GM23338 (cell line): ENCODE data around the gene LRCH4.

Experiments used
- CREB1 ChIP-seq: fragments of 250-450 bp; sonication (Bioruptor Pico); IDR thresholded peaks from 2 replicates; pipeline ENCODE4 v1.5.0; 2020; ENCODE audit warnings: low read depth, mild to moderate bottlenecking, moderate library complexity
- EZH2 ChIP-seq: fragments of 200-600 bp; sonication (generic); IDR thresholded peaks from one replicate; pipeline ENCODE4 v1.8.0; 2017; ENCODE audit warnings: antibody characterized with exemption, mild to moderate bottlenecking, low read depth; ENCODE audit not compliant: unreplicated experiment
- EZH2phosphoT487 ChIP-seq: fragments of 200-600 bp; sonication (generic); IDR thresholded peaks from one replicate; pipeline ENCODE4 v1.8.1; 2018; ENCODE audit warnings: antibody characterized with exemption; ENCODE audit not compliant: unreplicated experiment
- NANOG ChIP-seq: IDR thresholded peaks from 2 replicates; pipeline ENCODE4 v1.6.1; 2016; ENCODE audit warnings: antibody characterized with exemption, borderline replicate concordance
- POLR2AphosphoS5 ChIP-seq: IDR thresholded peaks from 2 replicates; pipeline ENCODE4 v1.6.1; 2016; ENCODE audit warnings: antibody characterized with exemption, low read depth
- TF ChIP-seq, protein P1 (sequence below), 2 experiments: fragments of 200-600 bp in 1 of 2; sonication (generic) in 1 of 2; conservative IDR thresholded peaks; 2 replicates each; pipeline versions ENCODE4 v1.5.1 to v1.6.1; 2016 to 2017; ENCODE audit warnings: antibody characterized with exemption in 2 of 2, low read depth in 2 of 2, mild to moderate bottlenecking in 2 of 2, moderate library complexity in 1 of 2
- TF ChIP-seq, protein P2 (sequence below): IDR thresholded peaks from 2 replicates; pipeline ENCODE4 v1.6.1; 2016; ENCODE audit warnings: antibody characterized with exemption
- TF ChIP-seq, protein P3 (sequence below): IDR thresholded peaks from one replicate; pipeline ENCODE4 v1.6.1; 2018; ENCODE audit warnings: antibody characterized with exemption; ENCODE audit not compliant: unreplicated experiment

DNA sequence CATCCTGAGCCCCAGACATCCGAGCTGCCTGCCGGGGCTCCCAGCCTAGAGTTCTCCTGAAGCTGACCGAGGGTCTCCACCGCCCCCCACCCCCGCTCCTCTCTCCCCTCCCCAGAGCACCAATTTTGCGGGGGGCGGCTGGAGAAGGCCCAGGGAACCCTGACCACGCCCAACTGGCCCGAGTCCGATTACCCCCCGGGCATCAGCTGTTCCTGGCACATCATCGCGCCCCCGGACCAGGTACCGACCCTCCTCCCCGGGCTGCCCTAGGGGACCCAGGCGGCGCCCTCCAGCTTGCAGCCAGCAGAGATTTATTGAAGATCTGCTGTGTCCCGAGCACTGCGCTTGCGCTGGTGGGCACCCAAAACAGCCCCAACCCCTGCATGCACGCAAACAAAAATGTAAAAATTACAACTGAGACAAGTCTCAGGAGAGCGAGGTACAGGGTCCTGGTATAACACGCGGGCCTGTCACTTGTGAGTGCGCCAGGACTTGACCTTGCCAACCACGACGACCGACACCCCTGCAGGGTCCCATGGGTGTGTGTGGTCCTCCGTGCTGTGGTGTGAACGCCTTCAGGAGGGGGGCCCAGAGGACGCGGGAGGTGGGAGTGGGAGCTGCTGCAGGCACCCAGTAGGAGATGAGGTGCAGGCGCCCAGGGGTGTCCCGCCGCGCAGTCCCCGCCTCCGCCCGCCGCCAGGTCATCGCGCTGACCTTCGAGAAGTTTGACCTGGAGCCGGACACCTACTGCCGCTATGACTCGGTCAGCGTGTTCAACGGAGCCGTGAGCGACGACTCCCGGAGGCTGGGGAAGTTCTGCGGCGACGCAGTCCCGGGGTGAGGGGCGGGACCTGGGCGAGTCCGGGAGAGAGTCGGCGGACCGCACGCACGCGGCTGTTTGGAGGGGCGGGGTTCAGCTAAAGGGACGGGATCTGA lies 19.3 kb upstream of the LRCH4 start:
- no peak for TF ChIP-seq EZH2phosphoT487
- TF ChIP-seq POLR2AphosphoS5: peak; percentile 39; the same call in 1 of the 2 replicates
- TF ChIP-seq, protein P1, sequence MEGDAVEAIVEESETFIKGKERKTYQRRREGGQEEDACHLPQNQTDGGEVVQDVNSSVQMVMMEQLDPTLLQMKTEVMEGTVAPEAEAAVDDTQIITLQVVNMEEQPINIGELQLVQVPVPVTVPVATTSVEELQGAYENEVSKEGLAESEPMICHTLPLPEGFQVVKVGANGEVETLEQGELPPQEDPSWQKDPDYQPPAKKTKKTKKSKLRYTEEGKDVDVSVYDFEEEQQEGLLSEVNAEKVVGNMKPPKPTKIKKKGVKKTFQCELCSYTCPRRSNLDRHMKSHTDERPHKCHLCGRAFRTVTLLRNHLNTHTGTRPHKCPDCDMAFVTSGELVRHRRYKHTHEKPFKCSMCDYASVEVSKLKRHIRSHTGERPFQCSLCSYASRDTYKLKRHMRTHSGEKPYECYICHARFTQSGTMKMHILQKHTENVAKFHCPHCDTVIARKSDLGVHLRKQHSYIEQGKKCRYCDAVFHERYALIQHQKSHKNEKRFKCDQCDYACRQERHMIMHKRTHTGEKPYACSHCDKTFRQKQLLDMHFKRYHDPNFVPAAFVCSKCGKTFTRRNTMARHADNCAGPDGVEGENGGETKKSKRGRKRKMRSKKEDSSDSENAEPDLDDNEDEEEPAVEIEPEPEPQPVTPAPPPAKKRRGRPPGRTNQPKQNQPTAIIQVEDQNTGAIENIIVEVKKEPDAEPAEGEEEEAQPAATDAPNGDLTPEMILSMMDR (conservative IDR thresholded peaks at IDR 0.05; ENCODE audit: low read depth in 2 of 2): no peak
- TF ChIP-seq NANOG: no peak
- TF ChIP-seq, protein P2, sequence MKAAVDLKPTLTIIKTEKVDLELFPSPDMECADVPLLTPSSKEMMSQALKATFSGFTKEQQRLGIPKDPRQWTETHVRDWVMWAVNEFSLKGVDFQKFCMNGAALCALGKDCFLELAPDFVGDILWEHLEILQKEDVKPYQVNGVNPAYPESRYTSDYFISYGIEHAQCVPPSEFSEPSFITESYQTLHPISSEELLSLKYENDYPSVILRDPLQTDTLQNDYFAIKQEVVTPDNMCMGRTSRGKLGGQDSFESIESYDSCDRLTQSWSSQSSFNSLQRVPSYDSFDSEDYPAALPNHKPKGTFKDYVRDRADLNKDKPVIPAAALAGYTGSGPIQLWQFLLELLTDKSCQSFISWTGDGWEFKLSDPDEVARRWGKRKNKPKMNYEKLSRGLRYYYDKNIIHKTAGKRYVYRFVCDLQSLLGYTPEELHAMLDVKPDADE: no peak
- no peak for TF ChIP-seq CREB1 (CRISPR knock-in tag)
- no peak for TF ChIP-seq EZH2
- TF ChIP-seq, protein P3, sequence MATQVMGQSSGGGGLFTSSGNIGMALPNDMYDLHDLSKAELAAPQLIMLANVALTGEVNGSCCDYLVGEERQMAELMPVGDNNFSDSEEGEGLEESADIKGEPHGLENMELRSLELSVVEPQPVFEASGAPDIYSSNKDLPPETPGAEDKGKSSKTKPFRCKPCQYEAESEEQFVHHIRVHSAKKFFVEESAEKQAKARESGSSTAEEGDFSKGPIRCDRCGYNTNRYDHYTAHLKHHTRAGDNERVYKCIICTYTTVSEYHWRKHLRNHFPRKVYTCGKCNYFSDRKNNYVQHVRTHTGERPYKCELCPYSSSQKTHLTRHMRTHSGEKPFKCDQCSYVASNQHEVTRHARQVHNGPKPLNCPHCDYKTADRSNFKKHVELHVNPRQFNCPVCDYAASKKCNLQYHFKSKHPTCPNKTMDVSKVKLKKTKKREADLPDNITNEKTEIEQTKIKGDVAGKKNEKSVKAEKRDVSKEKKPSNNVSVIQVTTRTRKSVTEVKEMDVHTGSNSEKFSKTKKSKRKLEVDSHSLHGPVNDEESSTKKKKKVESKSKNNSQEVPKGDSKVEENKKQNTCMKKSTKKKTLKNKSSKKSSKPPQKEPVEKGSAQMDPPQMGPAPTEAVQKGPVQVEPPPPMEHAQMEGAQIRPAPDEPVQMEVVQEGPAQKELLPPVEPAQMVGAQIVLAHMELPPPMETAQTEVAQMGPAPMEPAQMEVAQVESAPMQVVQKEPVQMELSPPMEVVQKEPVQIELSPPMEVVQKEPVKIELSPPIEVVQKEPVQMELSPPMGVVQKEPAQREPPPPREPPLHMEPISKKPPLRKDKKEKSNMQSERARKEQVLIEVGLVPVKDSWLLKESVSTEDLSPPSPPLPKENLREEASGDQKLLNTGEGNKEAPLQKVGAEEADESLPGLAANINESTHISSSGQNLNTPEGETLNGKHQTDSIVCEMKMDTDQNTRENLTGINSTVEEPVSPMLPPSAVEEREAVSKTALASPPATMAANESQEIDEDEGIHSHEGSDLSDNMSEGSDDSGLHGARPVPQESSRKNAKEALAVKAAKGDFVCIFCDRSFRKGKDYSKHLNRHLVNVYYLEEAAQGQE: no peak
